HepG2 (cell line): Measurements from ENCODE around the gene ACBD7. TPM values are rescaled to one million over a fixed set of nuclear protein-coding genes. Genes with fewer than 3 reads are reported as not detected.

ENCODE experiments used
- ATF1 ChIP-seq: IDR thresholded peaks from 2 replicates; pipeline ENCODE4 v1.6.1; 2016; ENCODE audit warnings: mild to moderate bottlenecking, control low read depth
- FOXO1 ChIP-seq: sonication (generic); formaldehyde crosslinking; IDR thresholded peaks from 2 replicates; pipeline ENCODE4 v1.4.0; 2020; ENCODE audit warnings: missing genetic modification reagents
- FUBP1 ChIP-seq: sonication (generic); formaldehyde crosslinking; IDR thresholded peaks from 2 replicates; pipeline ENCODE4 v1.5.1; 2020; ENCODE audit warnings: missing genetic modification reagents, mild to moderate bottlenecking, borderline replicate concordance
- MLLT10 ChIP-seq: sonication (generic); formaldehyde crosslinking; IDR thresholded peaks from 2 replicates; pipeline ENCODE4 v1.4.0; 2020; ENCODE audit warnings: missing genetic modification reagents
- MTF1 ChIP-seq: sonication (generic); formaldehyde crosslinking; IDR thresholded peaks from 2 replicates; pipeline ENCODE4 v1.5.0; 2020; ENCODE audit warnings: missing genetic modification reagents
- MYPOP ChIP-seq: sonication (generic); formaldehyde crosslinking; IDR thresholded peaks from 2 replicates; pipeline ENCODE4 v1.8.1; 2023; ENCODE audit warnings: mild to moderate bottlenecking, moderate library complexity, missing genetic modification reagents
- RAD21 ChIP-seq: fragments of 450-650 bp; formaldehyde crosslinking; IDR thresholded peaks from 2 replicates; pipeline ENCODE4 v1.5.0; 2020; ENCODE audit warnings: mild to moderate bottlenecking
- SNAPC4 ChIP-seq: sonication (generic); formaldehyde crosslinking; IDR thresholded peaks from 2 replicates; pipeline ENCODE4 v1.4.0; 2020; ENCODE audit warnings: mild to moderate bottlenecking, missing genetic modification reagents
- ZEB1 ChIP-seq: IDR thresholded peaks from 2 replicates; pipeline ENCODE4 v1.6.1; 2012; ENCODE audit warnings: mild to moderate bottlenecking, low read depth, inconsistent platforms; ENCODE audit not compliant: insufficient replicate concordance
- ZNF609 ChIP-seq: sonication (generic); formaldehyde crosslinking; IDR thresholded peaks from 2 replicates; pipeline ENCODE4 v1.4.0; 2020; ENCODE audit warnings: mild to moderate bottlenecking, missing genetic modification reagents, borderline replicate concordance
- ZNF770 ChIP-seq: sonication (generic); formaldehyde crosslinking; IDR thresholded peaks from 2 replicates; pipeline ENCODE4 v1.5.0; 2020; ENCODE audit warnings: mild to moderate bottlenecking, missing genetic modification reagents
- ZNF879 ChIP-seq: sonication (generic); formaldehyde crosslinking; IDR thresholded peaks from 2 replicates; pipeline ENCODE4 v1.8.1; 2023; ENCODE audit warnings: missing genetic modification reagents
- polyA plus RNA-seq, 8 experiments: library from polyadenylated mRNA; depleted of rRNA in 3 of 8; stranded (reverse) in 7 of 8; unstranded in 1 of 8; fragments of >200 nt; fragmentation: Illumina TruSeq in 4 of 8; extraction: Trizol in 4 of 8; gene quantifications; 2 replicates each; pipeline versions ENCODE4 v1.2.1 to v1.2.3, GENCODE V29; 2011 to 2016; ENCODE audit warnings: low read depth in 4 of 8, missing spikeins in 1 of 8, mixed read lengths in 1 of 8; ENCODE audit not compliant: insufficient read depth in 1 of 8
- total RNA-seq, 5 experiments: library from RNA; depleted of rRNA; stranded (reverse); fragments of >200 nt; fragmentation: Illumina TruSeq; extraction: Trizol; gene quantifications; 2 replicates each; pipeline ENCODE4 v1.2.3, GENCODE V29; 2016; ENCODE audit warnings: low read depth in 1 of 5

Gene ACBD7
- total and polyA plus RNA-seq, 2 of the 13 experiments (the other 11 are each of a cell fraction or from before 2014, with no cell fraction given) = 1.4 to 2.6 TPM

GRCh38 chr10:15097011-15097812, 8.6 kb upstream of the ACBD7 start, which contains the start of gene RPP38 (continued):
- TF ChIP-seq SNAPC4 (CRISPR knock-in tag) (no peak), ZNF609 (CRISPR knock-in tag) (peak; percentile 65; the same call in 1 of the 2 replicates), RAD21 (CRISPR knock-in tag) (peak; percentile 62), MYPOP (CRISPR knock-in tag) (peak; percentile 70; the same call in 1 of the 2 replicates), FOXO1 (CRISPR knock-in tag) (peak; percentile 35; the same call in 1 of the 2 replicates), MLLT10 (CRISPR knock-in tag) (no peak), ZNF879 (peak; percentile 97), ZEB1 (peak; percentile 51), ZNF770 (peak; percentile 67; the same call in 1 of the 2 replicates), ATF1 (CRISPR knock-in tag) (no peak), MTF1 (CRISPR knock-in tag) (no peak; the same call in 1 of the 2 replicates), FUBP1 (CRISPR knock-in tag) (0 out of 2 replicates have a peak, but pooled peaks have one; percentile 24)
